Measurements from ENCODE around the gene ST3GAL6.

- no peak for TF ChIP-seq POLR2A (IDR thresholded peaks at IDR 0.05)
- TF ChIP-seq, protein P1, sequence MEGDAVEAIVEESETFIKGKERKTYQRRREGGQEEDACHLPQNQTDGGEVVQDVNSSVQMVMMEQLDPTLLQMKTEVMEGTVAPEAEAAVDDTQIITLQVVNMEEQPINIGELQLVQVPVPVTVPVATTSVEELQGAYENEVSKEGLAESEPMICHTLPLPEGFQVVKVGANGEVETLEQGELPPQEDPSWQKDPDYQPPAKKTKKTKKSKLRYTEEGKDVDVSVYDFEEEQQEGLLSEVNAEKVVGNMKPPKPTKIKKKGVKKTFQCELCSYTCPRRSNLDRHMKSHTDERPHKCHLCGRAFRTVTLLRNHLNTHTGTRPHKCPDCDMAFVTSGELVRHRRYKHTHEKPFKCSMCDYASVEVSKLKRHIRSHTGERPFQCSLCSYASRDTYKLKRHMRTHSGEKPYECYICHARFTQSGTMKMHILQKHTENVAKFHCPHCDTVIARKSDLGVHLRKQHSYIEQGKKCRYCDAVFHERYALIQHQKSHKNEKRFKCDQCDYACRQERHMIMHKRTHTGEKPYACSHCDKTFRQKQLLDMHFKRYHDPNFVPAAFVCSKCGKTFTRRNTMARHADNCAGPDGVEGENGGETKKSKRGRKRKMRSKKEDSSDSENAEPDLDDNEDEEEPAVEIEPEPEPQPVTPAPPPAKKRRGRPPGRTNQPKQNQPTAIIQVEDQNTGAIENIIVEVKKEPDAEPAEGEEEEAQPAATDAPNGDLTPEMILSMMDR (IDR thresholded peaks at IDR 0.05) = no peak
Measured at GRCh38 chr3:98823791-98824190, 60.7 kb downstream of the ST3GAL6 start.
